ENCODE data around the gene SPSB3.

SPSB3 gene

GRCh38 chr16:1731073-1731472, 51.3 kb downstream of the SPSB3 start:
- Histone ChIP-seq H3K4me3 (ENCODE audit: control insufficient read depth in 1 of 7, extremely low read depth in 1 of 7, insufficient read depth in 4 of 7, low read depth in 2 of 7, low read length in 6 of 7) (no peak overlapping the region), H3K4me1 (ENCODE audit: control extremely low read depth in 1 of 4, control insufficient read depth in 4 of 4, insufficient read depth in 4 of 4, low read length in 3 of 4) (no peaks in the 10 kb centered on the region), H3K9me3 (ENCODE audit: control extremely low read depth in 1 of 5, control insufficient read depth in 4 of 5, insufficient read depth in 2 of 5, low read depth in 1 of 5, low read length in 4 of 5) (peaks cover 0 to 18% (median 0%) of the 10 kb centered on the region in 5 experiments), H3K36me3 (ENCODE audit: control insufficient read depth in 4 of 4, insufficient read depth in 4 of 4, low read length in 3 of 4) (peaks cover 9 to 87% (median 62%) of the 10 kb centered on the region in 4 experiments), H3K27me3 (replicated peaks in 2 of 5; ENCODE audit: control insufficient read depth in 4 of 5, insufficient read depth in 5 of 5, low read length in 4 of 5) (no peaks in the 10 kb centered on the region), H3K27ac (ENCODE audit: insufficient read depth in 1 of 2, low read depth in 1 of 2, low read length in 2 of 2, poor library complexity in 1 of 2, severe bottlenecking in 2 of 2) (peak overlapping the region in 1 of 2 experiments; percentile 28)
- ChIA-PET CTCF (no interaction called here), POLR2A (no interaction called here)
- DNase-seq, result no peak
- 96% methylated on average over 5 of the region's 7 CpGs for WGBS (ENCODE audit: insufficient coverage)

GRCh38 chr16:1729445-1729844, 52.9 kb downstream of the SPSB3 start:
- H3K4me1 ChIP-seq (ENCODE audit: control extremely low read depth in 1 of 4, control insufficient read depth in 4 of 4, insufficient read depth in 4 of 4, low read length in 3 of 4), result no peaks in the 10 kb centered on the region
- no peak for DNase-seq
- no peaks in the 10 kb centered on the region for H3K27me3 ChIP-seq (replicated peaks in 2 of 5; ENCODE audit: control insufficient read depth in 4 of 5, insufficient read depth in 5 of 5, low read length in 4 of 5)
- H3K27ac ChIP-seq (ENCODE audit: insufficient read depth in 1 of 2, low read depth in 1 of 2, low read length in 2 of 2, poor library complexity in 1 of 2, severe bottlenecking in 2 of 2), result no peak overlapping the region
- H3K9me3 ChIP-seq (ENCODE audit: control extremely low read depth in 1 of 5, control insufficient read depth in 4 of 5, insufficient read depth in 2 of 5, low read depth in 1 of 5, low read length in 4 of 5), result peaks cover 0 to 4% (median 0%) of the 10 kb centered on the region in 5 experiments
- POLR2A ChIA-PET, result no interaction called here
- peaks cover 11 to 83% (median 60%) of the 10 kb centered on the region in 4 experiments for H3K36me3 ChIP-seq (ENCODE audit: control insufficient read depth in 4 of 4, insufficient read depth in 4 of 4, low read length in 3 of 4)
- CTCF ChIA-PET, result no interaction called here
- 91% methylated on average over 27 of the region's 35 CpGs for WGBS (ENCODE audit: insufficient coverage)
- H3K4me3 ChIP-seq (ENCODE audit: control insufficient read depth in 1 of 7, extremely low read depth in 1 of 7, insufficient read depth in 4 of 7, low read depth in 2 of 7, low read length in 6 of 7), result no peak overlapping the region

GRCh38 chr16:1729026-1729425, 53.3 kb downstream of the SPSB3 start:
- Histone ChIP-seq H3K4me1 (ENCODE audit: control extremely low read depth in 1 of 4, control insufficient read depth in 4 of 4, insufficient read depth in 4 of 4, low read length in 3 of 4) (peaks cover 0 to 3% (median under 1%) of the 10 kb centered on the region in 4 experiments), H3K9me3 (ENCODE audit: control extremely low read depth in 1 of 5, control insufficient read depth in 4 of 5, insufficient read depth in 2 of 5, low read depth in 1 of 5, low read length in 4 of 5) (no peaks in the 10 kb centered on the region), H3K36me3 (ENCODE audit: control insufficient read depth in 4 of 4, insufficient read depth in 4 of 4, low read length in 3 of 4) (peaks cover 11 to 81% (median 58%) of the 10 kb centered on the region in 4 experiments), H3K27ac (ENCODE audit: insufficient read depth in 1 of 2, low read depth in 1 of 2, low read length in 2 of 2, poor library complexity in 1 of 2, severe bottlenecking in 2 of 2) (no peak overlapping the region), H3K27me3 (replicated peaks in 2 of 5; ENCODE audit: control insufficient read depth in 4 of 5, insufficient read depth in 5 of 5, low read length in 4 of 5) (no peaks in the 10 kb centered on the region), H3K4me3 (ENCODE audit: control insufficient read depth in 1 of 7, extremely low read depth in 1 of 7, insufficient read depth in 4 of 7, low read depth in 2 of 7, low read length in 6 of 7) (no peak overlapping the region)
- POLR2A ChIA-PET, result no interaction called here
- CTCF ChIA-PET, result no interaction called here
- DNase-seq, result no peak
- 99% methylated on average over 17 of the region's 18 CpGs for WGBS (ENCODE audit: insufficient coverage)

GRCh38 chr16:1727651-1728624, 54.4 kb downstream of the SPSB3 start:
- POLR2A ChIA-PET, result no interaction called here
- 97% methylated on average over 37 of the region's 37 CpGs for WGBS (ENCODE audit: insufficient coverage)
- Histone ChIP-seq H3K9me3 (ENCODE audit: control extremely low read depth in 1 of 5, control insufficient read depth in 4 of 5, insufficient read depth in 2 of 5, low read depth in 1 of 5, low read length in 4 of 5) (no peaks in the 10 kb centered on the region), H3K4me3 (ENCODE audit: control insufficient read depth in 1 of 7, extremely low read depth in 1 of 7, insufficient read depth in 4 of 7, low read depth in 2 of 7, low read length in 6 of 7) (no peak overlapping the region), H3K36me3 (ENCODE audit: control insufficient read depth in 4 of 4, insufficient read depth in 4 of 4, low read length in 3 of 4) (peaks cover 11 to 70% (median 51%) of the 10 kb centered on the region in 4 experiments), H3K27ac (ENCODE audit: insufficient read depth in 1 of 2, low read depth in 1 of 2, low read length in 2 of 2, poor library complexity in 1 of 2, severe bottlenecking in 2 of 2) (no peak overlapping the region), H3K27me3 (replicated peaks in 2 of 5; ENCODE audit: control insufficient read depth in 4 of 5, insufficient read depth in 5 of 5, low read length in 4 of 5) (no peaks in the 10 kb centered on the region), H3K4me1 (ENCODE audit: control extremely low read depth in 1 of 4, control insufficient read depth in 4 of 4, insufficient read depth in 4 of 4, low read length in 3 of 4) (peaks cover 0 to 13% (median 9%) of the 10 kb centered on the region in 4 experiments)
- no peak for DNase-seq
- CTCF ChIA-PET, result interaction anchor here (0.7 to 1.0 kb wide), 2 partner anchors 21 to 26 kb away, joined by 3 to 4 read pairs; no protein-coding TSS in a partner anchor

Measured in common myeloid progenitor, CD34-positive (primary cell).